Natural killer cell treated with Interleukin-12 subunit alpha and Interleukin-12 subunit beta and Interleukin-15 and Interleukin-18, amount 100 ng/mL, for 72 hours (primary cell): Measurements from ENCODE around the gene NPLOC4. TPM values are rescaled to one million over a fixed set of nuclear protein-coding genes. Genes with fewer than 3 reads are reported as not detected.
"Not testable (repeated sequence)": the region's sequence is repeated elsewhere in the genome, so short reads cannot be mapped to it uniquely, and the experiment has no call there.

Source experiments
- ATAC-seq, 2 donors: fragments of 150-1000 bp; cut with Tn5 transposase in 1 of 2; sonication (Bioruptor Pico), chemical (Tn5 transposase) in 1 of 2; 2 replicates each; pipeline ENCODE4 v1.10.0; 2021
- DNase-seq: peaks from one replicate; pipeline ENCODE4 v3.0.0; 2022; ENCODE audit warnings: low spot score
- H3K27ac Mint-ChIP-seq, 2 donors: 1 replicate in 1 of 2; 2 replicates in 1 of 2; pipeline ENCODE4 v1.8.0; 2022; ENCODE audit warnings: mixed read lengths in 2 of 2, mild to moderate bottlenecking in 1 of 2, moderate library complexity in 1 of 2
- H3K27me3 Mint-ChIP-seq, 2 donors: 1 replicate in 1 of 2; 2 replicates in 1 of 2; pipeline ENCODE4 v1.8.0; 2022; ENCODE audit warnings: mixed read lengths in 2 of 2
- H3K36me3 Mint-ChIP-seq: one replicate; pipeline ENCODE4 v1.8.0; 2022; ENCODE audit warnings: mixed read lengths
- H3K4me1 Mint-ChIP-seq, 2 donors: 1 replicate in 1 of 2; 2 replicates in 1 of 2; pipeline ENCODE4 v1.8.0; 2022; ENCODE audit warnings: low read depth in 2 of 2, mixed read lengths in 2 of 2, mild to moderate bottlenecking in 1 of 2
- H3K4me3 Mint-ChIP-seq: one replicate; pipeline ENCODE4 v1.8.0; 2022; ENCODE audit warnings: mixed read lengths
- H3K9me3 Mint-ChIP-seq: 2 replicates; pipeline ENCODE4 v1.8.0; 2022; ENCODE audit warnings: mixed read lengths
- total RNA-seq, 2 donors: library from RNA; stranded (reverse); gene quantifications; one replicate each; pipeline ENCODE4 v1.2.3, GENCODE V29; 2022

The NPLOC4 gene
- total RNA-seq, 2 donors from 2014 or later: 161 to 174 TPM

GRCh38 chr17:81535480-81536298 lies 101.2 kb downstream of the NPLOC4 start:
- Mint-ChIP-seq H3K9me3 (no peaks in the 10 kb centered on the region), H3K4me3 (no peak overlapping the region), H3K27ac (no peak overlapping the region), H3K27me3 (peaks cover 0 to 3% of the 10 kb centered on the region in 2 donors), H3K36me3 (no peaks in the 10 kb centered on the region), H3K4me1 (peaks cover 5 to 6% of the 10 kb centered on the region in 2 donors)
- no peak for ATAC-seq
- DNase-seq: no peak

- H3K4me1 Mint-ChIP-seq: peaks cover 5 to 6% of the 10 kb centered on the region in 2 donors
- H3K27me3 Mint-ChIP-seq: peaks cover 0 to 3% of the 10 kb centered on the region in 2 donors
- no peak overlapping the region for H3K4me3 Mint-ChIP-seq
- no peaks in the 10 kb centered on the region for H3K9me3 Mint-ChIP-seq
- no peak for ATAC-seq
- no peak for DNase-seq
- H3K36me3 Mint-ChIP-seq: no peaks in the 10 kb centered on the region
- no peak overlapping the region for H3K27ac Mint-ChIP-seq
Measured at GRCh38 chr17:81535007-81535328, 101.9 kb downstream of the NPLOC4 start.

DNA sequence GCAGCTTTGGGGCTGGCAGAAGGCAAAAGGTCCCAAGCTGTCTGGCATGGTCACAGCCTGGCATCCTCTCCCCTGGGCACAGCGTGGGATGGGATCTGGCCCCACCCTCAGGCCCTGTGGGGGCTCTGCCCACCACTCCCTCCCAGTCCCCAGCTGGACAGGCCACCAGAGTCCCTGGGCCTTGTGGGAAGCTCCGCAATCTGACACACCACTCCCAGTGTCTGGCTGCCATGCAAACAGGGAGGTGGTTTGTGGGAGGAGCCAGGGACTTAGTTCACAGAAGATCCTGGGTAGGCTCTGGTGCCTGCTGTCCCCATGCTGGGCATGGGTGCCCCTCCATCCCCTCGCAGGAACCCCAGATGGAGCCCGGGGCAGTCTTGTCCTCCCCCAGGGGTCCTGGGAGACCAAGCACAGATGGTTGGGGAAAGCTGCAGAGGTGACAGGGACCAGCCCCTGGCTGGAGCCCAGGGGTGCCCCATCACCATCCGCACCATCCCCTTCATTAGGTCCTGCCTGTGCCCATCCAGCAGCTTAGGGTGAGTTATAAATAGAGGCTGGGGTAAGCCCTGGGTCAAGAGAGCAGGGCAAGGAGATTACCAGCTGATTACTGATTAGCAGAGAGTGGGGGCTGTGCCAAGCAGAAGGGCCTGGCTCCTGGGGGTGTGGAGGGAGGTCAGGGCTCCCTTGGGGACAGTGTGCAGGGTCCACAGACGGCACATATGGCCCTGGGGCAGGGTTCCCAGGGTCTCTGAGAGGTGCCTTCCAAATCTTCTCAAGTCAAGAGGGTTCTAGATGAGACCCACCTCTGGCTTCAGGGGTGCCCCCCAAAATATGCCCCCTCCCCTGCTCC lies 102.5 kb downstream of the NPLOC4 start:
- peaks cover 0 to 3% of the 10 kb centered on the region in 2 donors for H3K27me3 Mint-ChIP-seq
- ATAC-seq: peak in 1 of 2 donors; percentile 3
- peaks cover 5 to 6% of the 10 kb centered on the region in 2 donors for H3K4me1 Mint-ChIP-seq
- H3K9me3 Mint-ChIP-seq: no peaks in the 10 kb centered on the region
- no peak overlapping the region for H3K4me3 Mint-ChIP-seq
- no peaks in the 10 kb centered on the region for H3K36me3 Mint-ChIP-seq
- no peak for DNase-seq
- H3K27ac Mint-ChIP-seq: no peak overlapping the region

DNA sequence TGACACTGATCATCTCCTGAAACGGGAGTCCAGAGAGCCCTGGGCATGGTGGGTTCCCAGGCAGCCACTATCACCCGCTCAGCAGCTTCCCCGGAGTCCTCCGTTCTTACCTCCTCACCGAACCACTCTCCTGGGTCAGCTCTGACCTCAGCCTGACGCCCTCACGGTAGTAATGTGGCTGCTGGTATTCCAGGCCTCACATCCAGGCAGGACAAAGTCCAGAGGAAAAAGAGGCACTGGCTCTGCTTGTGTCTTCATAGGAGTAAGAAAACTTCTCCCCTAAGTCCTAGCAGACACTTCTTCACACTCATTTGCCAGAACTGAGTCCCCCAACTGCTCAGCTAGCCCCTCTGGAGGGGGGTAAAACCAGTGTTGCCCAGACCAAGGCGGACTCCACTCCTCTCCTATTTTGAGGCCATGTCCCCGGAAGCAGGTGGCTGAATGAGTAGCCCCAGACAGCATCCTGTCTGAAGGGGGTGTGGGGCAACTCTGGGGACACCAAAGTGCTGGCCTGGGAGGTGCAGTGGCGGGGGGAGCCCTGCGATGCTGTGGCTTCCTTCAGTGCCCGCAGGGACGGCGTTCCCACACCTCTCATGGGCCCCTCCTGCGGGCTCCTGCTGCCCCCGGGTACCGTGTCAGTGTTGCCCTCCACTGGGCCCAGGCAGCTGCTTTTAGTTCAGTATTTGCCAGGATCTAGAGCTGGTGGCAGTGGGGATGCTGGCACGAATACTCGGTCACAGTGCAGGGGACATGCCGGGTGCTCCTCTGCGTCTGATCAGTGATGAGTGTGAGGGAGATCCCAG lies 103.4 kb downstream of the NPLOC4 start:
- Mint-ChIP-seq H3K27ac (peak overlapping the region in 1 of 2 donors; percentile 33), H3K4me1 (peaks cover 5 to 6% of the 10 kb centered on the region in 2 donors), H3K36me3 (no peaks in the 10 kb centered on the region), H3K27me3 (peaks cover 0 to 3% of the 10 kb centered on the region in 2 donors), H3K4me3 (peak overlapping the region; percentile 43), H3K9me3 (no peaks in the 10 kb centered on the region)
- peak; percentile 68 to 70 for ATAC-seq
- no peak for DNase-seq

GRCh38 chr17:81532490-81533287 lies 104.2 kb downstream of the NPLOC4 start:
- H3K9me3 Mint-ChIP-seq: no peaks in the 10 kb centered on the region
- DNase-seq: no peak
- peaks cover 5 to 6% of the 10 kb centered on the region in 2 donors for H3K4me1 Mint-ChIP-seq
- H3K27ac Mint-ChIP-seq: peak overlapping the region in 1 of 2 donors; percentile 33
- ATAC-seq: no peak
- H3K27me3 Mint-ChIP-seq: no peaks in the 10 kb centered on the region
- no peaks in the 10 kb centered on the region for H3K36me3 Mint-ChIP-seq
- H3K4me3 Mint-ChIP-seq: no peak overlapping the region

DNA sequence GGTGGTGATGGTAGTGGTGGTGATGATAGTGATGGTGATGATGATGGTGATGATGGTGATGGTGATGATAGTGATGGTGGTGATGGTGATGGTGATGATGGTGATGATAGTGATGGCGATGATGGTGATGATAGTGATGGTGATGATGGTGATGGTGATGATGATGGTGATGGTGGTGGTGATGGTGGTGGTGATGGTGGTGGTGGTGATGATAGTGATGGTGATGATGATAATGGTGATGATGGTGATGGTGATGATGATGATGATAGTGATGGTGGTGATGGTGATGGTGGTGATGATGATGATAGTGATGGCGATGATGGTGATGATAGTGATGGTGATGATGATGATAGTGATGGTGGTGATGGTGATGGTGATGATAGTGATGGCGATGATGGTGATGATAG lies 104.9 kb downstream of the NPLOC4 start:
- H3K4me3 Mint-ChIP-seq, H3K9me3 Mint-ChIP-seq, ATAC-seq, H3K4me1 Mint-ChIP-seq, H3K27me3 Mint-ChIP-seq, H3K27ac Mint-ChIP-seq, DNase-seq, H3K36me3 Mint-ChIP-seq: not testable (repeated sequence)

GRCh38 chr17:81531013-81531412 lies 105.9 kb downstream of the NPLOC4 start:
- H3K4me3 Mint-ChIP-seq, H3K9me3 Mint-ChIP-seq, ATAC-seq, H3K4me1 Mint-ChIP-seq, H3K27me3 Mint-ChIP-seq, DNase-seq, H3K27ac Mint-ChIP-seq, H3K36me3 Mint-ChIP-seq: not testable (repeated sequence)

GRCh38 chr17:81529437-81529803 lies 107.5 kb downstream of the NPLOC4 start:
- H3K9me3 Mint-ChIP-seq: no peaks in the 10 kb centered on the region
- H3K4me3 Mint-ChIP-seq: no peak overlapping the region

DNA sequence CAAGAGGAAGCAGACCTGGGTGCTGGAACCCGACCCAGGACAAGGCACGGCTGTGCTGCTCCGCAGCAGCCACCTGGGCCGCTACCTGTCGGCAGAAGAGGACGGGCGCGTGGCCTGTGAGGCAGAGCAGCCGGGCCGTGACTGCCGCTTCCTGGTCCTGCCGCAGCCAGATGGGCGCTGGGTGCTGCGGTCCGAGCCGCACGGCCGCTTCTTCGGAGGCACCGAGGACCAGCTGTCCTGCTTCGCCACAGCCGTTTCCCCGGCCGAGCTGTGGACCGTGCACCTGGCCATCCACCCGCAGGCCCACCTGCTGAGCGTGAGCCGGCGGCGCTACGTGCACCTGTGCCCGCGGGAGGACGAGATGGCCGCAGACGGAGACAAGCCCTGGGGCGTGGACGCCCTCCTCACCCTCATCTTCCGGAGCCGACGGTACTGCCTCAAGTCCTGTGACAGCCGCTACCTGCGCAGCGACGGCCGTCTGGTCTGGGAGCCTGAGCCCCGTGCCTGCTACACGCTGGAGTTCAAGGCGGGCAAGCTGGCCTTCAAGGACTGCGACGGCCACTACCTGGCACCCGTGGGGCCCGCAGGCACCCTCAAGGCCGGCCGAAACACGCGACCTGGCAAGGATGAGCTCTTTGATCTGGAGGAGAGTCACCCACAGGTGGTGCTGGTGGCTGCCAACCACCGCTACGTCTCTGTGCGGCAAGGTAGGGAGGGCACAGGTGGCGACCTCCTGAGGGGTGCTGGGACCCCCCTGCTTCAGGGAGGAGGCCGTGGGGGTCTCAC lies 108.1 kb downstream of the NPLOC4 start:
- ATAC-seq (no peak), DNase-seq (no peak)
- Mint-ChIP-seq H3K36me3 (no peaks in the 10 kb centered on the region), H3K27ac (no peak overlapping the region), H3K4me1 (peaks cover 5 to 6% of the 10 kb centered on the region in 2 donors), H3K9me3 (no peaks in the 10 kb centered on the region), H3K4me3 (no peak overlapping the region), H3K27me3 (no peaks in the 10 kb centered on the region)

More at GRCh38 chr17:81529437-81529803, 107.5 kb downstream of the NPLOC4 start:
- ATAC-seq (no peak), DNase-seq (no peak)
- Mint-ChIP-seq H3K27ac (no peak overlapping the region), H3K36me3 (no peaks in the 10 kb centered on the region), H3K4me1 (peaks cover 5 to 6% of the 10 kb centered on the region in 2 donors), H3K27me3 (no peaks in the 10 kb centered on the region)

- Mint-ChIP-seq H3K4me1 (peaks cover 1 to 2% of the 10 kb centered on the region in 2 donors), H3K27me3 (no peaks in the 10 kb centered on the region), H3K4me3 (no peak overlapping the region), H3K36me3 (no peaks in the 10 kb centered on the region), H3K27ac (no peak overlapping the region), H3K9me3 (no peaks in the 10 kb centered on the region)
- ATAC-seq (no peak), DNase-seq (no peak)
Measured at GRCh38 chr17:81528384-81528650, 108.6 kb downstream of the NPLOC4 start.

GRCh38 chr17:81527591-81528383 lies 109.1 kb downstream of the NPLOC4 start, which contains the start of gene FSCN2:
FSCN2 (plus strand) TSS chr17:81528377; CDS start chr17:81528532, 155 bp downstream.
- H3K27me3 Mint-ChIP-seq: no peaks in the 10 kb centered on the region
- DNase-seq (no peak), ATAC-seq (no peak)
- no peaks in the 10 kb centered on the region for H3K4me1 Mint-ChIP-seq
- H3K4me3 Mint-ChIP-seq: no peak within 1 kb of the TSS
- no peaks in the 10 kb centered on the region for H3K36me3 Mint-ChIP-seq
- H3K27ac Mint-ChIP-seq: no peak within 1 kb of the TSS
- H3K9me3 Mint-ChIP-seq: no peaks in the 10 kb centered on the region
